Muscle layer of colon (tissue), 2 donors: ENCODE measurements around the gene CLSTN1.

ENCODE experiments used
- H3K27ac ChIP-seq: one replicate; pipeline ENCODE4 v1.7.0; 2013; ENCODE audit warnings: low read depth, mild to moderate bottlenecking, low read length, moderate library complexity
- H3K27me3 ChIP-seq, 2 donors: one replicate each; pipeline ENCODE4 v1.7.0; 2013; ENCODE audit warnings: low read length in 2 of 2, mild to moderate bottlenecking in 2 of 2; ENCODE audit not compliant: insufficient read depth in 2 of 2, control insufficient read depth in 1 of 2
- H3K36me3 ChIP-seq: one replicate; pipeline ENCODE4 v1.7.0; 2013; ENCODE audit warnings: mild to moderate bottlenecking, low read length; ENCODE audit not compliant: insufficient read depth
- H3K4me1 ChIP-seq: one replicate; pipeline ENCODE4 v1.7.0; 2013; ENCODE audit warnings: mild to moderate bottlenecking, low read length; ENCODE audit not compliant: insufficient read depth
- H3K4me3 ChIP-seq, 2 donors: one replicate each; pipeline ENCODE4 v1.7.0; 2013; ENCODE audit warnings: low read length in 2 of 2, low read depth in 1 of 2, mild to moderate bottlenecking in 1 of 2, moderate library complexity in 1 of 2
- H3K9ac ChIP-seq: one replicate; pipeline ENCODE4 v1.7.0; 2013; ENCODE audit warnings: low read length
- H3K9me3 ChIP-seq: one replicate; pipeline ENCODE4 v1.7.0; 2013; ENCODE audit warnings: mild to moderate bottlenecking, low read length
- donor health status: abdominal sarcoma.
- donor health status: Adenocarcinoma of cecum.

CLSTN1 gene

DNA sequence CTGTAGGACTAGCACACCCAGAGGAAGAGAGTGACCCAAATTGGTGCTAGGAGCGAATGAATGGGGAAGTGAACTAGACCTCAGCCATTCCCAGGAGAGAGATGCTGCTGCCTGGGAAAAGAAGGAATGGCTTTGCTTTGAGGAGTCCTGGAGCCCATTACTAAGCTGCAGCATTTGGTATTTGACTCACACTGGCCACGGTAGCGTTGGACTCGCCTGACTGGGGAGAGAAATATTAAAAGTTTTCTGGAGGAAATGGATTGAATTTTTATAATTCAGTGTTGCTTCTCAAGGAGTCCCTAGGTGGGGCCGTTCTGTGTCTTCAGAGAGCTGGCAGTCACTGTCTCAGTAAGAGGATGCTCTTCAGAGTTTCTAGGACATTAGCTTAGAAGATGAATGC lies 132.1 kb downstream of the CLSTN1 start:
- peaks cover 24% of the 10 kb centered on the region for H3K4me1 ChIP-seq
- H3K4me3 ChIP-seq = no peak overlapping the region
- no peaks in the 10 kb centered on the region for H3K36me3 ChIP-seq
- H3K9ac ChIP-seq = no peak overlapping the region
- no peaks in the 10 kb centered on the region for H3K27me3 ChIP-seq
- no peak overlapping the region for H3K27ac ChIP-seq
- H3K9me3 ChIP-seq = no peaks in the 10 kb centered on the region

DNA sequence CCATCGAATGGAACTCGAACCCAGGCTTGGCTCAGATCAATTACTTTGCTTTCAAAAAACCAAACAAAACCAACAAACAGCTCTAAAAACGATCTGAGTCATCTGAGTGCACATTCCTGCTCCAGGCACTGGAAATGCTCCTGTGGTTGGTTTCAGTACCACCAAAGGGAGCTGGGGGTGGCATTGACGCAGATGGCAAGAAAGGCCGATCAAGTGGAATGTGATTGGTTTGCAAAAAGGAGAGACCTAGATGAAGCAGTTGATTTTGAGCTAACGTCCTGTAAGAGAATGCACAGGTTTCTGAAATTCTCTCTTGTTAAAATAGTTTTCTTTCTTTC lies 132.7 kb downstream of the CLSTN1 start:
- Histone ChIP-seq H3K4me1 (peaks cover 24% of the 10 kb centered on the region), H3K27ac (no peak overlapping the region), H3K4me3 (no peak overlapping the region), H3K27me3 (no peaks in the 10 kb centered on the region), H3K36me3 (no peaks in the 10 kb centered on the region), H3K9me3 (no peaks in the 10 kb centered on the region), H3K9ac (no peak overlapping the region)

DNA sequence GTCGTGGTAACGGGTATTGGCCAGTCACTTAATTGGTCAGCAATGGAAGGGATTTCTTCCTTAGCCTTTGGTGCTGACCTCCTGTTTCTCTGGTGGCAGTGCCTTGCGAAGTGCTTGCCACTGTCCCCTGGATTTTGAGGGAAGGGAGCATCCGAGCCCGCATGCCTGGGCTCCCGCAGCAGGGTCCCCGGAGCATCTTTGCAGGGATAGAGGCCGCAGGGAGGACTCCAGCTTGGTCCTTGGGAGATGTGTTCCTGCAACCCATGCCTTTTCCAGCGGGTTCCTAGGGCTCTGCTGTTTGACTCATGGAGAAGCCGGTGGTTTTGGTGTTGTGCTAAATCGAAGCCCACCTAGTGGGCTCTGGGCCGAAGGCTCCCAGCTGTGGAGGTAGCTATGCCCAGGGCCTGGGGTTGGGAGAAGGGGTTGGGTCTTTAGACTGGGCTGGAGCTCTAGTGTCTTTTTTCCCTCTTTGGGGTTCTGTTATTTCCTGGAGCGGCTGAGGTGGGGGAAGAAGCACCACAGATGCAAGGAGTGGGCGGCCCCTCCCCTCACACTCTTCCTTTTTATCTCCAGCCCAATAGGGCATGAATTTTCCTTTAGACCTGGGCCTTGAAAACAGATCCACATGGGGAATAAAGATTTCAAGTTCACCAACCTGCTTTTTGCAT lies 133.2 kb downstream of the CLSTN1 start:
- Histone ChIP-seq H3K4me1 (peaks cover 24% of the 10 kb centered on the region), H3K4me3 (peak overlapping the region; percentile 51 to 56), H3K36me3 (no peaks in the 10 kb centered on the region), H3K9ac (no peak overlapping the region), H3K9me3 (no peaks in the 10 kb centered on the region), H3K27me3 (no peaks in the 10 kb centered on the region), H3K27ac (no peak overlapping the region)

DNA sequence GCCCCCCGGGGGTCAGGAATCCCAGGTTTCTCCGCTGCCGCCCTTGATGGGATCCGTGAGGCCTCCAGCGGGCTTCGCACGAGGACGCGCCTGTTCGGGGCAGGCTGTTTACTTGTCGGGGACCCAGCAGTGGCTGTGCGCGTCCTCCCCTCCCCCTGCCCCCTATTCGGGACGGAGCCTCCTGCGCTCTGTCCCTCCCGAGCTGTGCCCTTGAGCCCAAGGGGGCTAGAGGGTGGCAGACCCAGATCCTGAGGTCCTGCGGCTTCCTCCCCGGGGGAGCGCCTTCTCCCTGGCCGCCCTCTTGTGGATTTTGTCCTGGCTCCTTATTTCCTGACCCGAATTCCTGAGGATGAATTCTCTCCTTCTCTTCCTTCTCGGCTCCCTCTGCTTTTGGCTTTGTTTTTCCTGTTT lies 133.8 kb downstream of the CLSTN1 start:
- Histone ChIP-seq H3K9ac (no peak overlapping the region), H3K9me3 (no peaks in the 10 kb centered on the region), H3K4me1 (peaks cover 24% of the 10 kb centered on the region), H3K27me3 (no peaks in the 10 kb centered on the region), H3K27ac (peak overlapping the region; percentile 42), H3K4me3 (peak overlapping the region; percentile 51 to 56), H3K36me3 (no peaks in the 10 kb centered on the region)

DNA sequence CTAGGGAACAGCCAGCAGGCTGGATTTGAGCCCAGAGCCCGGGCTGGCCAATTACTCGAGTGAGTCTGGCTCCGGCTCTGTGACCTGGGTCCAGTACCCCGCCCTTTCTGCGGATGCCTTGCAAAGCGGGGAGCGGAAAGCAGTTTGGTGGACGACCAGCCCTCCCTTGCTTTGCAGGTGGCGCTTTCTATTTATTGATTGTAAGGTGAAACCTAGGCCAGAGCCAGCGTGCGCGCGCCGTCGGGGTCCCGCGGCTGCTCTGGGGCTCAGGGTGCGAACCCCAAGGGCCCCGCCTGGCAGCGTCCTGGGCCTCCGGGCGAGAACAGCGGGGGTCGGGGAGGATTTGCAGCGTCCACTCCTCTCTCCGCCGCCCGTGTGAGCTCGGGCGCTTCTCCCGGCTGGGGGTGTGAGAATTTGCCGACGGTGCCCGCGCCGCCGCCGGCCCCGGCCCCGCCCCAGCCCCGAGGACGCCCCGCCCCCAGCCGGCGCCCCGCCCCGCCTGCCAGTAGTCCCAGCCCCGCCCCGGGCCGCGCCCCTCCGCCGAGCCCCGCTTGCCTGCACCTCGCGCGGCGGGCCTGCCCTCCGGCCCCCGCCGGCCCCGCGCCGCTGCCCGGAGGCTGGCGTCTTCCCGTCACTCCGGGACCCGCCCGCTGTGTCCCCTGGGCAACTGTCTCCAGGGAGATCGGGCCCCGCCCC lies 134.6 kb downstream of the CLSTN1 start:
- H3K9me3 ChIP-seq = no peaks in the 10 kb centered on the region
- no peaks in the 10 kb centered on the region for H3K36me3 ChIP-seq
- no peak overlapping the region for H3K27ac ChIP-seq
- H3K4me1 ChIP-seq = peaks cover 24% of the 10 kb centered on the region
- no peak overlapping the region for H3K9ac ChIP-seq
- peak overlapping the region; percentile 68 to 80 for H3K4me3 ChIP-seq
- no peaks in the 10 kb centered on the region for H3K27me3 ChIP-seq

DNA sequence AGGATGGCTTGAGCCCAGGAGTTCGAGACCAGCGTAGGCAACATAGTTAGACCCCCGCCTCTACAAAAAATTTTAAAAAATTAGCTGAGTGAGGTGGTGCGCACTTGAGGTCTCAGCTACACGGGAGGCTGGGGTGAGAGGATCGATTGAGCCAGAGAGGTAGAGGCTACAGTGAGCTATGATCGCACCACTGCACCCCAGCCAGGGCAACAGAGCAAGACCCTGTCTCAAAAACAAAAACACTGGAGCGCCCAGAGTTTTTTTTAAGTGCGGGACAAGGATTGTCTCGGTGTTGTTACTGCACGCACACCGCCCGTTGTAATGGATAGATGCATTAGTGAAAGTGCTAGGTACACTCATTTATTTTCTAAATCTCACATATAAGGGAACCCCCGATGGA lies 135.2 kb downstream of the CLSTN1 start:
- H3K4me1 ChIP-seq = peaks cover 24% of the 10 kb centered on the region
- H3K27ac ChIP-seq = no peak overlapping the region
- H3K9ac ChIP-seq = no peak overlapping the region
- no peaks in the 10 kb centered on the region for H3K9me3 ChIP-seq
- H3K36me3 ChIP-seq = no peaks in the 10 kb centered on the region
- no peaks in the 10 kb centered on the region for H3K27me3 ChIP-seq
- H3K4me3 ChIP-seq = peak overlapping the region; percentile 68 to 80

DNA sequence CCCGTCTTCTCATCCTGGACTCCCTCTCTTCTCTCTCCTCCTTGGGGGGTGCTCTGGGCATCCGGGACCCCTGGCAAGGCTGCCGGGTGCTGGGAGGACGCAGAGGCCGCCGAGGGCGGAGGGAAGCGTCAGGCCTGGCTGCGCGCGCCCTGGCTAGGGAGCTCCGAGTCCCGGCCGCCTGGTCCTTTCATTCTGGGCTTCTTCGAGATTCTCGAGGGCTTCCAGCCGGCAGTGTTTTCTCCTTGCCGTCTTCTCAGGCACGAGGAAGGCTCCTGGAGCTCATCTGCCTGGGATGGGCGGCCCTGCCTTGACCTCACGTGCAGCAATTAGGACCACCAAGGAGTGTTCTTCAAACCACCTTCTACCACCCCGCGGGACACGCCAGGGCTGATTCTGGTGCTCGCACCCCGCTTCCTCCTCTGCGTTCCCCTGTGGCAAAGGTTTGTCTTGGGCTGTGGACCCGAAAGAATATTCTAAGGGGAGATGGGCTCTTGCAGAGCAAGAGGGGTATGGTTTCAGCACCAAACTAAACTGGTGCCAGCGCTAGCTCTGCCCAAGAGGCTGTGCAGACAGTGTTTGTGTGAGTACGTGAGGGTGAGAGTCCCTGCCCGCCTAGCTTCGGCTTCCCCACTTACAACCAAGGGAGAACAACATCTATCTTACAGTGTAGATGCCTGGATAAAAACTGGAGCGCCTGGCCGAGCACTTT lies 135.7 kb downstream of the CLSTN1 start:
- Histone ChIP-seq H3K4me1 (peaks cover 24% of the 10 kb centered on the region), H3K9me3 (no peaks in the 10 kb centered on the region), H3K27ac (no peak overlapping the region), H3K36me3 (no peaks in the 10 kb centered on the region), H3K9ac (no peak overlapping the region), H3K4me3 (peak overlapping the region; percentile 34 to 68), H3K27me3 (no peaks in the 10 kb centered on the region)

DNA sequence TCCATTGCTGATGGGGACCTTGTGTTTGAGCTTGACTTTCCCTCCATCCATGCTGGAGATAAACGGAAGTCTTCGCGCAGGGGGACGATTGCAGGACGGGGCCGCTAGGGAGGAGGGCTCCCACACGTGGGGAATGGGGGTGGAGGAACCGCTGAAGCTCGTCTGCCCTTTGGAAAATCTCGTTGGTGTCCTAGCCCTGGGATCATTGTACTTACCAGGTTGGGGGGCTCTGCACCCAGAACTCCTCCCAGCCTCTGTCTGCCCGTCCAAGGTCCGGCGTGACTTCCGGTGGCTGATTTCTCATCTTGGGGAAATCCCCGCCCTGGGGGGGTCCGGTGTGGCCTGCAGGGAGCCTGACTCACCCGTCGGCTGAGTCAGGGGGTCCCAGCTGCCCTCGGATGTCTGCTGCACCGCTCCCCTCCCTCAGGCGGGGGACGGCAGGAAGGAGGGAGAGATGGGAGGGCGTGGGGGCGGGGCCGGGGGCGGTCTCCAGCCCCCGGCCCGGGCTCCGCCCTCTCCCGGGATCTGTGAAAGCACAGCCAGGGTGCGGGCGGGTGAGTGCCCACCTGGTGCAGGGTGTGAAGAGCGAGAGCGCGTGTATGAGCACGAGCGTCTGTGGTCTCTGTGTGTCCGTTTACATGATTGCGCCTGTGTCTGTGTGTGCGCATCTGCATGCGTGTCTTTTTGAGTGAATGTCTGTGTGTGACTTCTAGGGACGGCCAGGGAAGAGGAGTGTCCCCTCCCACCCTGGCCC lies 136.5 kb downstream of the CLSTN1 start:
- Histone ChIP-seq H3K36me3 (no peaks in the 10 kb centered on the region), H3K4me1 (peaks cover 24% of the 10 kb centered on the region), H3K27me3 (no peaks in the 10 kb centered on the region), H3K9me3 (no peaks in the 10 kb centered on the region), H3K4me3 (peak overlapping the region; percentile 34 to 68), H3K27ac (no peak overlapping the region), H3K9ac (no peak overlapping the region)

DNA sequence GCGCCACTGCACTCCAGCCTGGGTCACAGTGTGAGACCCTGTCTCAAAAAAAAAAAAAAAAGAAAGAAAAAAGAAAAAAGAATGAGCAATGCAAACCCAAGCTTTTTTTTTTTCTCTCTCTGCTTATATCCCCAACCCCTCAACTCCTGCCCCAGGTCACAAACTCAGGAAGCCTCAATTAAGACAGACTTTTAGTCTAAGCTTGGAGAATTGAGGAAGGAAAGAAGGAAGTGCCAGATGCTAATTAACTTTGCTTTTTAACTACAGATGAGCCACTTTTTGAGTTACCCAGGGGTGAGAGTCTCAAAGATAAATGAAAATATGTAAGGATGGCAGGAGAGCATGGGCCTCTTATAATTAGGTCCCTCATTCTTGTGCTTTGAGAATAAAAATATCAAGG lies 139.0 kb downstream of the CLSTN1 start:
- H3K9ac ChIP-seq = no peak overlapping the region
- no peaks in the 10 kb centered on the region for H3K9me3 ChIP-seq
- no peak overlapping the region for H3K4me3 ChIP-seq
- peaks cover 12% of the 10 kb centered on the region for H3K4me1 ChIP-seq
- no peaks in the 10 kb centered on the region for H3K36me3 ChIP-seq
- no peak overlapping the region for H3K27ac ChIP-seq
- H3K27me3 ChIP-seq = no peaks in the 10 kb centered on the region

DNA sequence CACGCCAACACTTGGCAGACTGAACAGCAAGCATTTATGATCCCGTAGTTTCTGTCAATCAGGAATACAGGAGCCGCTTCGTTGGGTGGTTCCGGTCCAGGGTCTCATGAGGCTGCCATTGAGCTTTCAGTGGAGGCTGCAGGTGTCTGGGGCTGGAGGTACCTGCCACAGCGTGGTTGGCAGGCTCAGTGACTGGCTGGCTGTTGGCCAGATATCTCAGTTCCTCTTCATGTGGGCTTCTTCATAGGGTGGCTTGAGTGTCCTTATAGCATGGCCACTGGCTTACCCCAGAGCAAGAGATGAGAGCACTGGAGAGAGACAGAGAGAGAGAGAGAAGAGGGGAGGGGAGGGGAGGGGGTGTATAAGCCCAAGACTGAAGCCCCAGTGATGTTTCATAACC lies 142.9 kb downstream of the CLSTN1 start:
- Histone ChIP-seq H3K9ac (no peak overlapping the region), H3K36me3 (no peaks in the 10 kb centered on the region), H3K4me1 (no peaks in the 10 kb centered on the region), H3K9me3 (no peaks in the 10 kb centered on the region), H3K27me3 (no peaks in the 10 kb centered on the region), H3K27ac (no peak overlapping the region), H3K4me3 (no peak overlapping the region)

DNA sequence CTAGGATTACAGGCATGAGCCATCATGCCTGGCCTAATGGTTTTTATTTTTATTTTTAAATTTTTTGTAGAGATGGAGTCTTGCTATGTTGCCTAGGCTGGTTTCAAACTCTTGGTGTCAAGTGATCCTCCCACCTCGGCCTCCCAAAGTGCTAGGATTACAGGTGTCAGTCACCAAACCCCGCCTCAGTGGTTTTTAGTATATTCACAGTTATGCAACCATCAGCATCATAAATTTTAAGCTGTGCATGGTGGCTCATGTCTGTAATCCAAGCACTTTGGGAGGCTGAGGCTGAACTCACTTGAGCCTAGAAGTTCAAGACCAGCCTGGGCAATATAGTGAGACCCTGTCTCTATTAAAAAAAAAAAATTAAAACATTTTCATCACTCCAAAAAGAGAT lies 143.7 kb downstream of the CLSTN1 start:
- Histone ChIP-seq H3K27me3 (no peaks in the 10 kb centered on the region), H3K27ac (no peak overlapping the region), H3K4me3 (no peak overlapping the region)

More for the DNA sequence above, 143.7 kb downstream of the CLSTN1 start:
- H3K9ac ChIP-seq = no peak overlapping the region
- H3K36me3 ChIP-seq = no peaks in the 10 kb centered on the region
- no peaks in the 10 kb centered on the region for H3K4me1 ChIP-seq
- no peaks in the 10 kb centered on the region for H3K9me3 ChIP-seq
